Activated naive CD4-positive, alpha-beta T cell treated with anti-CD3 and anti-CD28 coated beads, Interleukin-2, amount 50 U/mL, for 72 hours (primary cell): Measurements from ENCODE around the gene CIRBP. TPM values are rescaled to one million over a fixed set of nuclear protein-coding genes. Genes with fewer than 3 reads are reported as not detected.

Experiments used
- ATAC-seq, 2 donors: fragments of 150-1000 bp; cut with Tn5 transposase; 2 replicates each; pipeline ENCODE4 v1.10.0; 2021; ENCODE audit warnings: mild to moderate bottlenecking in 2 of 2, moderate library complexity in 2 of 2
- DNase-seq, 2 donors: peaks; one replicate each; pipeline ENCODE4 v3.0.0; 2021 to 2022; ENCODE audit warnings: low spot score in 2 of 2
- H3K27ac Mint-ChIP-seq, 2 donors: one replicate each; pipeline ENCODE4 v1.8.0; 2022; ENCODE audit warnings: mild to moderate bottlenecking in 2 of 2, mixed read lengths in 2 of 2
- H3K36me3 Mint-ChIP-seq, 2 donors: one replicate each; pipeline ENCODE4 v1.8.0; 2022; ENCODE audit warnings: mixed read lengths in 2 of 2
- H3K9me3 Mint-ChIP-seq, 2 donors: one replicate each; pipeline ENCODE4 v1.8.0; 2022; ENCODE audit warnings: mixed read lengths in 2 of 2
- total RNA-seq, 2 donors: library from RNA; stranded (reverse); gene quantifications; one replicate each; pipeline ENCODE4 v1.2.3, GENCODE V29; 2022

CIRBP gene
- total RNA-seq, 2 donors from 2014 or later: 148 to 157 TPM

- DNase-seq: no peak
- Mint-ChIP-seq H3K9me3 (no peaks in the 10 kb centered on the region), H3K36me3 (no peaks in the 10 kb centered on the region), H3K27ac (no peak overlapping the region)
- ATAC-seq: no peak
Measured at GRCh38 chr19:1287354-1288225, 18.5 kb downstream of the CIRBP start.

GRCh38 chr19:1288226-1288612 is 19.1 kb downstream of the CIRBP start:
- Mint-ChIP-seq H3K9me3 (no peaks in the 10 kb centered on the region), H3K36me3 (no peaks in the 10 kb centered on the region), H3K27ac (no peak overlapping the region)
- DNase-seq: no peak
- ATAC-seq: no peak

GRCh38 chr19:1288833-1289685 is 19.9 kb downstream of the CIRBP start:
- no peak for ATAC-seq
- no peak overlapping the region for H3K27ac Mint-ChIP-seq
- H3K36me3 Mint-ChIP-seq: no peaks in the 10 kb centered on the region
- DNase-seq: no peak
- no peaks in the 10 kb centered on the region for H3K9me3 Mint-ChIP-seq

GRCh38 chr19:1289686-1290025 is 20.5 kb downstream of the CIRBP start:
- H3K9me3 Mint-ChIP-seq: no peaks in the 10 kb centered on the region

GRCh38 chr19:1290196-1290702 is 21.1 kb downstream of the CIRBP start:
- no peak for ATAC-seq

More at GRCh38 chr19:1289686-1290025, 20.5 kb downstream of the CIRBP start:
- no peaks in the 10 kb centered on the region for H3K36me3 Mint-ChIP-seq
- DNase-seq: no peak
- no peak overlapping the region for H3K27ac Mint-ChIP-seq
- no peak for ATAC-seq

GRCh38 chr19:1290703-1291651 is 21.8 kb downstream of the CIRBP start:
- DNase-seq: no peak
- no peaks in the 10 kb centered on the region for H3K9me3 Mint-ChIP-seq

More at GRCh38 chr19:1290196-1290702, 21.1 kb downstream of the CIRBP start:
- no peak for DNase-seq
- Mint-ChIP-seq H3K9me3 (no peaks in the 10 kb centered on the region), H3K27ac (no peak overlapping the region), H3K36me3 (no peaks in the 10 kb centered on the region)

GRCh38 chr19:1291761-1292418 is 22.8 kb downstream of the CIRBP start:
- Mint-ChIP-seq H3K27ac (no peak overlapping the region), H3K36me3 (no peaks in the 10 kb centered on the region), H3K9me3 (no peaks in the 10 kb centered on the region)
- ATAC-seq (no peak), DNase-seq (no peak)

More at GRCh38 chr19:1290703-1291651, 21.8 kb downstream of the CIRBP start:
- no peak overlapping the region for H3K27ac Mint-ChIP-seq
- no peak for ATAC-seq
- H3K36me3 Mint-ChIP-seq: no peaks in the 10 kb centered on the region

- Mint-ChIP-seq H3K9me3 (no peaks in the 10 kb centered on the region), H3K27ac (no peak overlapping the region), H3K36me3 (no peaks in the 10 kb centered on the region)
- DNase-seq (no peak), ATAC-seq (no peak)
Measured at GRCh38 chr19:1292419-1293151, 23.5 kb downstream of the CIRBP start.

- ATAC-seq (no peak), DNase-seq (no peak)
- no peak overlapping the region for H3K27ac Mint-ChIP-seq
- H3K36me3 Mint-ChIP-seq: no peaks in the 10 kb centered on the region
- H3K9me3 Mint-ChIP-seq: no peaks in the 10 kb centered on the region
Measured at GRCh38 chr19:1293782-1294604, 24.9 kb downstream of the CIRBP start.

- no peaks in the 10 kb centered on the region for H3K9me3 Mint-ChIP-seq
Measured at GRCh38 chr19:1294688-1295087, 25.6 kb downstream of the CIRBP start.

GRCh38 chr19:1295169-1296012 is 26.3 kb downstream of the CIRBP start:
- peak in 1 of 2 donors; percentile 66 for ATAC-seq
- Mint-ChIP-seq H3K27ac (no peak overlapping the region), H3K9me3 (no peaks in the 10 kb centered on the region), H3K36me3 (no peaks in the 10 kb centered on the region)
- peak in 1 of 2 donors; percentile 55 for DNase-seq

More at GRCh38 chr19:1294688-1295087, 25.6 kb downstream of the CIRBP start:
- no peaks in the 10 kb centered on the region for H3K36me3 Mint-ChIP-seq
- no peak for DNase-seq
- H3K27ac Mint-ChIP-seq: no peak overlapping the region
- no peak for ATAC-seq

GRCh38 chr19:1296078-1296477 is 26.9 kb downstream of the CIRBP start:
- DNase-seq (no peak), ATAC-seq (no peak)
- no peak overlapping the region for H3K27ac Mint-ChIP-seq
- H3K9me3 Mint-ChIP-seq: no peaks in the 10 kb centered on the region
- H3K36me3 Mint-ChIP-seq: no peaks in the 10 kb centered on the region

GRCh38 chr19:1296575-1297271 is 27.6 kb downstream of the CIRBP start:
- H3K27ac Mint-ChIP-seq: no peak overlapping the region
- DNase-seq (no peak), ATAC-seq (no peak)
- no peaks in the 10 kb centered on the region for H3K36me3 Mint-ChIP-seq
- H3K9me3 Mint-ChIP-seq: no peaks in the 10 kb centered on the region
